Nasal cavity respiratory epithelium epithelial cell of viscerocranial mucosa (primary cell): ENCODE results near the gene COX7C. TPM values are rescaled to one million over a fixed set of nuclear protein-coding genes. Genes with fewer than 3 reads are reported as not detected.

ENCODE experiments used
- total RNA-seq: library from RNA; depleted of rRNA; stranded (reverse); fragments of >200 nt; gene quantifications from 2 replicates; pipeline ENCODE4 v1.2.3, GENCODE V29; 2014

The COX7C gene, protein sequence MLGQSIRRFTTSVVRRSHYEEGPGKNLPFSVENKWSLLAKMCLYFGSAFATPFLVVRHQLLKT
- total RNA-seq, result 161 and 246 TPM in 2 replicates

DNA sequence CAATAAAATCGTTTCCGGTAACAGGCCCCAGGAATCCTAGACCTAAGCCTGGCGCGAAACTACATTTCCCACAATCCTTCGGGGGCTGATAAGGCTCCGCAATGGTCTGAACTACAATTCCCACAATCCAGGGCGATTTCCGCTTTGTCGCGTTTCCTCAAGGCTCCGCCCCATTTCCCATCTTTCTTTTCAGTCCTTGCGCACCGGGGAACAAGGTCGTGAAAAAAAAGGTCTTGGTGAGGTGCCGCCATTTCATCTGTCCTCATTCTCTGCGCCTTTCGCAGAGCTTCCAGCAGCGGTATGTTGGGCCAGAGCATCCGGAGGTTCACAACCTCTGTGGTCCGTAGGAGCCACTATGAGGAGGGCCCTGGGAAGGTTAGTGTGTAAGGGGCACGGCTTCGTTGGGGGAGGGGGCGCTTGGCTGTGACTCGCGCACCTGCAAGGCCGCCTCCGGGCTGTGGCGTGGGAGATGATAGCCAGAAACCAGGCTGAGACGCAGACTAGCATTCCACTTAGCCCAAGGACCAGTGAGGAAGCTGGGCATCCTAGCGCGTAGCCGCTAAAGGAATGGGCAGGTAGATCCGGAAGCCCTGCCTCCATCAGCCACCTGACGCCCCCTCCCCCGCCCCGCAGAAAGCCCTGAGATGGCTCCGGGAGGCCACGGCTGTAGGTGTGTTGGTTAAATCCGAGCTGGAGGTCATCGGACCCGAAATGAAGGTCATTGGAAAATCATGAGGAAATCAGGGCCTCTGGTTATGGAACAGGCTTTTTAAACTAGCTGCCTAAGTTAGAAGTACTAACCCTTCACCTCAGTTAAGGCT, at the start of gene COX7C:
Gene COX7C, plus strand, starts transcription at position 186 of the 821 bp plus-strand sequence. Its CDS starts 115 bp downstream, at position 301.

